GM10248 (cell line): ENCODE results near the gene TNFRSF1A.

Experiments
- CTCF ChIA-PET: fragments of 300-600 bp; sonication (Branson Sonifier 250); formaldehyde crosslinking; extraction: SDS; loops from one replicate; lab custom pipeline; 2021; ENCODE audit warnings: antibody characterized with exemption; lab: Yijun Ruan, JAX
- POLR2A ChIA-PET: fragments of 350-650 bp; sonication (Branson Sonifier 250); formaldehyde crosslinking; extraction: SDS; loops from one replicate; lab custom pipeline; 2020; ENCODE audit warnings: antibody characterized with exemption; lab: Yijun Ruan, JAX
- DNase-seq: peaks from one replicate; pipeline ENCODE4 v3.0.0; 2012; ENCODE audit errors: extremely low spot score
- CTCF ChIP-seq: IDR thresholded peaks from 2 replicates; pipeline ENCODE4 v1.5.1; 2012; ENCODE audit warnings: mild to moderate bottlenecking, low read depth; ENCODE audit errors: extremely low read depth, missing control alignments, control extremely low read depth

The TNFRSF1A gene

GRCh38 chr12:6337958-6338433 is 3.9 kb downstream of the TNFRSF1A start:
- ChIA-PET CTCF (interaction anchor here (3.1 to 3.7 kb wide), 2 partner anchors 12 to 200 kb away, joined by 14 to 24 read pairs; no protein-coding TSS in a partner anchor), POLR2A (no interaction called here)
- no peak for TF ChIP-seq CTCF
- no peak for DNase-seq

- DNase-seq = no peak
- no peak for TF ChIP-seq CTCF
- ChIA-PET CTCF (interaction anchor here (0.9 to 3.7 kb wide), 10 partner anchors 8 to 277 kb away, joined by 3 to 24 read pairs (median 6); no protein-coding TSS in a partner anchor), POLR2A (interaction anchor here (0.5 to 2.1 kb wide), 4 partner anchors 134 to 530 kb away, joined by 3 to 9 read pairs (median 6); partner anchors contain the start of genes GAPDH, TPI1 and VAMP1)
Measured at GRCh38 chr12:6336889-6337853, 4.7 kb downstream of the TNFRSF1A start.

- TF ChIP-seq CTCF = no peak
- CTCF ChIA-PET = interaction anchor here (0.9 to 3.7 kb wide), 15 partner anchors 9 to 276 kb away, joined by 3 to 24 read pairs (median 5); partner anchors contain the start of gene MRPL51
- POLR2A ChIA-PET = interaction anchor here (0.5 to 2.1 kb wide), 4 partner anchors 135 to 531 kb away, joined by 3 to 9 read pairs (median 6); partner anchors contain the start of genes GAPDH, TPI1 and VAMP1
- DNase-seq = peak; percentile 63
Measured at GRCh38 chr12:6336079-6336888, 5.6 kb downstream of the TNFRSF1A start.

- TF ChIP-seq CTCF = peak; percentile 73
- ChIA-PET POLR2A (interaction anchor here (1.0 to 2.1 kb wide), 3 partner anchors 135 to 532 kb away, joined by 3 to 9 read pairs (median 7); partner anchors contain the start of genes GAPDH, TPI1 and VAMP1), CTCF (interaction anchor here (0.7 to 3.7 kb wide), 16 partner anchors 10 to 202 kb away, joined by 3 to 24 read pairs (median 4); partner anchors contain the start of gene MRPL51)
- peak; percentile 92 for DNase-seq
Measured at GRCh38 chr12:6335451-6336078, 6.3 kb downstream of the TNFRSF1A start.

GRCh38 chr12:6334940-6335450 is 6.9 kb downstream of the TNFRSF1A start:
- no peak for TF ChIP-seq CTCF
- CTCF ChIA-PET = interaction anchor here (0.7 to 3.7 kb wide), 14 partner anchors 9 to 203 kb away, joined by 3 to 24 read pairs (median 5); partner anchors contain the start of gene MRPL51
- POLR2A ChIA-PET = interaction anchor here (2.1 kb wide), 1 partner anchor 199 kb away, joined by 7 read pairs; the partner anchor contains the start of gene GAPDH
- DNase-seq = no peak
